ENCODE measurements around the gene CNDP2. TPM values are rescaled to one million over a fixed set of nuclear protein-coding genes. Genes with fewer than 3 reads are reported as not detected.

The CNDP2 gene
- 34.7 and 41.8 TPM in 2 replicates for total RNA-seq

DNA sequence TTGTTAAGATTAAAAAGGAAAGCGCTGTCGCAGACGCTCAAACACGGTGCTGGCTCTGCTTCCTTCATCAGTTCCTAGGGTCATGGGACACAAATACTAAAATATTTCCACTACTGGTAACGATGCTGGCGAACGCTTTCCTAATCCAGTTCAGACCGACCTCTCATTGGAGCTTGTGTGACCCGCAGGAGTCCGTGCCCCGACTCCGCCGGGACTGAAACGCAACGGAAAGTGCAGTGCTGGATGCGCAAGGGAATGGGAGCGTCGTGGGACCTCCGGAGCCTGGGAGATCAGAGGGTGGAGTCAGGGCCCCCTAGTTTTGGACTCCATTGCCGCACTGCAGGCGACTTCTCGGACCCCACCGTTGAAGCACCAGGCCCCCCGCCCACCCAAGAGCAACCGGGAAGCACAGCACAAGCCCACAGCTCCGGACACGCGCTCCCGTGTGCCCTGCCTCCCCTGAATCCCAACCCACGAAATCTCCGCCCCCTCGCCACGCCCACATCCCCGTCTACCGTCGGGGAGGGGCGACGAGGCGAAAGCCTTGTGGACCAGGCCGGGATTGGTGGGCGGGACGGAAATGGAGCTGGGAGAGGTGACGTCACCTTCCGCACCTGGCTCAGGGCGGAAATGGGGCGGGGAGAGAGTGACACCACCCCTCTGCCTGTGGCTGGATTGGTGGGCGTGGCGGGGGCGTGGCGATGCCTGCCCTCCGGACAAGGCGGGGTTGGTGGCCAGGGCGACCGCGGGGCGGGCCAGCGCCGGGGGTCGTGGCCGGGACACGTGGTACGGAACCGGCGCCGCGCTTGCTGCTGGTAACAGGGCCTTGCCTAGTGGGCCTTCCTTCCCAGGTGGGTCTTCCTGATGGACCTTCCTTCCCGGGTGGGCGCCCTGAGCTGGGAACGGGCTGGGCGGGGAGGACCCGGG lies at the start of gene CNDP2:
Gene CNDP2 (plus strand): TSS at position 783 of the 927 bp plus-strand sequence. CDS start 3,611 bp downstream, outside the sequence.

DNA sequence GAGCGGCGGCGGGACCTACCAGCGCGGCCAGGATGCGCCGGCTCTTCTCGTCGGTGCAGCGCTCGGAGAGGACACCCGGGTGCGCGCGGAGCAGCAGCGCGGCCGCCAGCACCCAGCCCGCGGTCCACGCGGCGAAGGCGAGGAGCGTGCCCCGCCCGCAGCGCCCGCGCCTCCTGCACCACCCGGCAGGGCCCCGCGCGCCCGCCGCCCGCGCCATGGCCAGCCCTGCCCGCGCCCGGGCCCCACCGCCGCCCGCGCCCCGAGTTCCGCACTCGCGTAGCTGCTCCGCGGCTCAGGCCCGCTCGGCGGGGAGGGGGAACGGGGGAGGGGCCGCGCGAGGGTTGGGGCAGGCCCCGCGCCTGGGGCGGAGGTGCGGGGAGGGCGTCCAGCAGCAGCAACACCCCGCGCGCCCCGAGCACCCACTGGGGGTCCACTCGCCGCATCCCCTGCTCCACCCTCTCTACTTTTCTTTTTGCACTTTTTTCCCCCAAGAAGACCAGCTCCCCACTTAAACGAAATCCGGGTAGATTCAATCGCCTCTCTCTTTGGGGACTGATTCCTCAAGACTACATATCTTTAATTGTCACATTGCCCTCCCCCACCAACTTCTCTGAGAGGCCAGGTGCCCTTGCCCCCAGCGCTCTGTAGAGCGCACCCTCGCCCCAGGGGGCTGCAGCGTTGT lies 39.0 kb upstream of the CNDP2 start, which contains the start of gene DIPK1C:
Gene DIPK1C (minus strand): TSS at position 266 of the 682 bp plus-strand sequence. CDS start 49 bp downstream, at position 217.

DNA sequence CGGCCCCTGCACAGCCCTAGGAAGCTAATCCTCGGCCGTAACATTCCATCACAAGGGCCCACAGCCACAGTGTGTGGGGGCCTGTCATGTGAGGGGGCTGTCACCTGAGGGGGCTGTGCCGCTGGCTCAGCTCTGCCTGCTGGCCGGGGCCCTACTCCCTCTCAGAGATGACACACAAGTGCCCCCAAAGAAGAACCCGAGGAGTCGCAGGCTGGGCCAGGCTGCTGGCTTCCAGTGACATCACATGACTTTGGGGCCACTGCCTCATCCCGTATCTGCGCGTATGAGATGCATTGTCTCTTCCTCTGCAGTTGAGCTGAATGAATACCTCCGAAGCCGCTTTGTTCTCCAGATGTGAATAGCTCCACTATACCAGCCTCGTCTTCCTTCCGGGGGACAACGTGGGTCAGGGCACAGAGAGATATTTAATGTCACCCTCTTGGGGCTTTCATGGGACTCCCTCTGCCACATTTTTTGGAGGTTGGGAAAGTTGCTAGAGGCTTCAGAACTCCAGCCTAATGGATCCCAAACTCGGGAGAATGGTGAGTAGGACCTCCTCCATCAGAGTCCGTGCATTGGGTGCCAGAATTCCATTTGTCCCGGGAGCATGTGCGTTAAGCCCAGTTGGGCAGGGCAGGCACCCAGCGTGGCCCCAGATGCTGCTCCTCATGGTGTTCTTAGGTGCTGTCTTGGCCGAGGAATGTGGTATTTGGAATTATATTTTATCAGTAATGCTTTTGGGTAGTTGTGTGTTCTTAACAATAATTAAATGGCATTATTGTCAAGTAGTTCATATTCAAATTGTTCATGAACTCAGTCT lies 38.2 kb downstream of the CNDP2 start, which contains the start of gene CNDP1:
Gene CNDP1 (plus strand): TSS at position 351 of the 820 bp plus-strand sequence. CDS start 168 bp downstream, at position 519.

Other genes with a start within 250 kb of the CNDP2 start
- gene CYB5A, start 204.4 kb upstream of the CNDP2 start, total RNA-seq, result 57.2 and 85.2 TPM in 2 replicates
- under 0.01 TPM in 1 of 2 replicates, not detected in the other for gene C18orf63, start 180.5 kb upstream of the CNDP2 start, total RNA-seq
- not detected in 2 replicates for gene DIPK1C, start 39.1 kb upstream of the CNDP2 start, total RNA-seq
- 0.16 TPM in 1 of 2 replicates, not detected in the other for gene CNDP1, start 38.1 kb downstream of the CNDP2 start, total RNA-seq
- 13.2 and 16.1 TPM in 2 replicates for gene ZNF407, start 101.5 kb downstream of the CNDP2 start, total RNA-seq